ENCODE data around the gene DGKB. TPM values are rescaled to one million over a fixed set of nuclear protein-coding genes. Genes with fewer than 3 reads are reported as not detected.

DGKB gene
- total RNA-seq, 1 donor from 2014 or later: 0.72 TPM

GRCh38 chr7:14407246-14408015 is 495.1 kb downstream of the DGKB start:
- no peak overlapping the region for H3K27ac Mint-ChIP-seq (ENCODE audit: unreplicated experiment)
- no peaks in the 10 kb centered on the region for H3K27me3 Mint-ChIP-seq (ENCODE audit: low read depth)
- no peaks in the 10 kb centered on the region for H3K9me3 Mint-ChIP-seq
- DNase-seq (ENCODE audit: low read depth, low spot score): no peak
- no peak overlapping the region for H3K4me3 Mint-ChIP-seq
- TF ChIP-seq CTCF (conservative IDR thresholded peaks at IDR 0.05): no peak
- no peaks in the 10 kb centered on the region for H3K4me1 Mint-ChIP-seq
- H3K36me3 Mint-ChIP-seq (ENCODE audit: low read depth): no peaks in the 10 kb centered on the region

GRCh38 chr7:14403587-14403986 is 499.0 kb downstream of the DGKB start:
- H3K27me3 Mint-ChIP-seq (ENCODE audit: low read depth): no peaks in the 10 kb centered on the region
- no peaks in the 10 kb centered on the region for H3K9me3 Mint-ChIP-seq
- no peak for DNase-seq (ENCODE audit: low read depth, low spot score)
- H3K4me3 Mint-ChIP-seq: no peak overlapping the region
- H3K36me3 Mint-ChIP-seq (ENCODE audit: low read depth): no peaks in the 10 kb centered on the region
- no peaks in the 10 kb centered on the region for H3K4me1 Mint-ChIP-seq
- H3K27ac Mint-ChIP-seq (ENCODE audit: unreplicated experiment): no peak overlapping the region
- TF ChIP-seq CTCF (conservative IDR thresholded peaks at IDR 0.05): no peak

GRCh38 chr7:14400271-14400670 is 502.3 kb downstream of the DGKB start:
- no peaks in the 10 kb centered on the region for H3K36me3 Mint-ChIP-seq (ENCODE audit: low read depth)
- DNase-seq (ENCODE audit: low read depth, low spot score): no peak
- no peaks in the 10 kb centered on the region for H3K27me3 Mint-ChIP-seq (ENCODE audit: low read depth)
- no peak overlapping the region for H3K4me3 Mint-ChIP-seq
- no peaks in the 10 kb centered on the region for H3K9me3 Mint-ChIP-seq
- TF ChIP-seq CTCF (conservative IDR thresholded peaks at IDR 0.05): no peak
- no peak overlapping the region for H3K27ac Mint-ChIP-seq (ENCODE audit: unreplicated experiment)
- H3K4me1 Mint-ChIP-seq: no peaks in the 10 kb centered on the region

- no peak overlapping the region for H3K4me3 Mint-ChIP-seq
- DNase-seq (ENCODE audit: low read depth, low spot score): no peak
- H3K27me3 Mint-ChIP-seq (ENCODE audit: low read depth): no peaks in the 10 kb centered on the region
- no peaks in the 10 kb centered on the region for H3K4me1 Mint-ChIP-seq
- no peak overlapping the region for H3K27ac Mint-ChIP-seq (ENCODE audit: unreplicated experiment)
- H3K36me3 Mint-ChIP-seq (ENCODE audit: low read depth): no peaks in the 10 kb centered on the region
- TF ChIP-seq CTCF (conservative IDR thresholded peaks at IDR 0.05): no peak
- H3K9me3 Mint-ChIP-seq: peaks cover 2% of the 10 kb centered on the region
These were observed 504.0 kb downstream of the DGKB start for GRCh38 chr7:14398526-14398925.

GRCh38 chr7:14395860-14396259 is 506.7 kb downstream of the DGKB start:
- no peak overlapping the region for H3K27ac Mint-ChIP-seq (ENCODE audit: unreplicated experiment)
- H3K36me3 Mint-ChIP-seq (ENCODE audit: low read depth): no peaks in the 10 kb centered on the region
- H3K4me3 Mint-ChIP-seq: no peak overlapping the region
- no peak for TF ChIP-seq CTCF (conservative IDR thresholded peaks at IDR 0.05)
- DNase-seq (ENCODE audit: low read depth, low spot score): no peak
- H3K27me3 Mint-ChIP-seq (ENCODE audit: low read depth): no peaks in the 10 kb centered on the region
- H3K9me3 Mint-ChIP-seq: peaks cover 3% of the 10 kb centered on the region
- H3K4me1 Mint-ChIP-seq: no peaks in the 10 kb centered on the region

Data from neural crest cell (in vitro differentiated cells).